ENCODE data around the gene ATP2B3.

DNA sequence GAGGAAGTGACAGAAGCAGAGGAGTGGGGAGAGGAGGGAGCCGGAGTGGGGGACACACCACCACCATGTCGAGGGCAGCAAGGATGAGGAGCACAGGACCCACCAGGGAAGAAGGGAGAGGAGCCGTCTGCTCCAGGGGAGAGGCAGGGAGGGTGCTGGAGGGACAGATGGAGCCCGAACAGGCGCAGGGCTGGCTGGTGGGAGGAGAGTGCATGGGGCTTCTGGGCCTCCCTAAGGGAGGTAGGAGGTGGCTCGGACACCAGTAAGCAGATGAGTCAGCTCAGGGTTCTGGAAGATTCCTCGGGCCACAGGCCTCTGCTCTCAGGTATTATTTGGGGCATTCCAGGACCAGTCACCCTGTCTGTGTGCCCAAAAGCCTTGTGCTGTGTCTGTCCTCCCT, 29.8 kb downstream of the ATP2B3 start:
- no peak for TF ChIP-seq EZH2 (IDR thresholded peaks at IDR 0.05; ENCODE audit: low read length)
- TF ChIP-seq, protein P1, sequence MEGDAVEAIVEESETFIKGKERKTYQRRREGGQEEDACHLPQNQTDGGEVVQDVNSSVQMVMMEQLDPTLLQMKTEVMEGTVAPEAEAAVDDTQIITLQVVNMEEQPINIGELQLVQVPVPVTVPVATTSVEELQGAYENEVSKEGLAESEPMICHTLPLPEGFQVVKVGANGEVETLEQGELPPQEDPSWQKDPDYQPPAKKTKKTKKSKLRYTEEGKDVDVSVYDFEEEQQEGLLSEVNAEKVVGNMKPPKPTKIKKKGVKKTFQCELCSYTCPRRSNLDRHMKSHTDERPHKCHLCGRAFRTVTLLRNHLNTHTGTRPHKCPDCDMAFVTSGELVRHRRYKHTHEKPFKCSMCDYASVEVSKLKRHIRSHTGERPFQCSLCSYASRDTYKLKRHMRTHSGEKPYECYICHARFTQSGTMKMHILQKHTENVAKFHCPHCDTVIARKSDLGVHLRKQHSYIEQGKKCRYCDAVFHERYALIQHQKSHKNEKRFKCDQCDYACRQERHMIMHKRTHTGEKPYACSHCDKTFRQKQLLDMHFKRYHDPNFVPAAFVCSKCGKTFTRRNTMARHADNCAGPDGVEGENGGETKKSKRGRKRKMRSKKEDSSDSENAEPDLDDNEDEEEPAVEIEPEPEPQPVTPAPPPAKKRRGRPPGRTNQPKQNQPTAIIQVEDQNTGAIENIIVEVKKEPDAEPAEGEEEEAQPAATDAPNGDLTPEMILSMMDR (optimal IDR thresholded peaks at IDR 0.05 in 1 of 3, IDR thresholded peaks at IDR 0.05 in 1 of 3, conservative IDR thresholded peaks at IDR 0.05 in 1 of 3; ENCODE audit: extremely low read depth in 1 of 3, insufficient read depth in 2 of 3, low read length in 3 of 3): no peak

Data from keratinocyte (primary cell).